Upper lobe of right lung (tissue), 1 donor: ENCODE results near the gene NAALADL2. TPM values are rescaled to one million over a fixed set of nuclear protein-coding genes. Genes with fewer than 3 reads are reported as not detected.
A peak's percentile ranks its signal among the peaks of the same experiment; 100 is the strongest.

Source experiments
- ATAC-seq: fragments of 200-7000 bp; cut with Tn5 transposase; one replicate; pipeline ENCODE4 v1.9.1; 2020; ENCODE audit warnings: mild to moderate bottlenecking, moderate library complexity
- DNase-seq: peaks from one replicate; pipeline ENCODE4 v3.0.0-alpha.2; 2020
- H3K27ac ChIP-seq: fragments of 200-600 bp; one replicate; pipeline ENCODE4 v1.8.0; 2022
- H3K27me3 ChIP-seq: fragments of 200-600 bp; one replicate; pipeline ENCODE4 v1.8.0; 2022; ENCODE audit warnings: mild to moderate bottlenecking
- H3K36me3 ChIP-seq: fragments of 200-600 bp; one replicate; pipeline ENCODE4 v1.8.0; 2022
- H3K4me1 ChIP-seq: fragments of 200-600 bp; one replicate; pipeline ENCODE4 v1.8.0; 2022
- H3K4me3 ChIP-seq: fragments of 200-600 bp; one replicate; pipeline ENCODE4 v1.8.0; 2022; ENCODE audit warnings: mild to moderate bottlenecking
- H3K9me3 ChIP-seq: fragments of 200-600 bp; one replicate; pipeline ENCODE4 v1.8.0; 2022
- intact Hi-C: fragments of 100-400 bp; cut with DNase I; formaldehyde crosslinking; loops from one replicate; pipeline ENCODE4 v1.11.0; 2022
- total RNA-seq: library from RNA; stranded (reverse); fragmentation: NEBNext Ultra II Directional; extraction: Animal tissue kit (Norgen Biotek cat#: 25700); gene quantifications from one replicate; pipeline ENCODE4 v1.2.1, GENCODE V29; 2021
- TF ChIP-seq, protein P1 (sequence below): fragments of 200-600 bp; IDR thresholded peaks from one replicate; pipeline ENCODE4 v1.8.0; 2022; ENCODE audit warnings: antibody characterized with exemption
- donor health status: DM: no; HTN: yes; CAD: no; lungs with severe emphysema.

NAALADL2 gene
- total RNA-seq, 1 donor from 2014 or later = 8.5 TPM

DNA sequence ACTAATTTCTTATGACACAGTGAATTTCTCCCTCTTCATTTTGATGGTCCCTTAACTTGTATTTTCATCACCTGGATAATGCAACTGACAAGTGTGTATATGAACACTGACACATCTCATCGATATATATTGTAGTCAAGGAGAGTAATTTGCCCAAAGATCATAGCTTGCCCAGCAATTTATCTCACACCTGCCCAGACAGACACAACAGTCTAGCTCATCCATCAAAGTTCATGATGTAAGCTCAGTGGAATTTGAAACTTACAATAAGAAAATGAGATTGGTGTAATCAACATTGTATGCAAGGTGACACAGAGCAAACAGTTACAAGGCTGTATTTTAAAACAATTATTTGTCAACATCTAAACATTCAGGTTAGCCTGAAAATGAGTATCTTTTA is 805.8 kb downstream of the NAALADL2 start:
- H3K4me3 ChIP-seq = no peak overlapping the region
- no peak overlapping the region for H3K27ac ChIP-seq
- DNase-seq (no peak), ATAC-seq (no peak)
- H3K9me3 ChIP-seq = no peaks in the 10 kb centered on the region
- no peaks in the 10 kb centered on the region for H3K36me3 ChIP-seq
- H3K27me3 ChIP-seq = no peaks in the 10 kb centered on the region
- intact Hi-C loops = no loop called here
- H3K4me1 ChIP-seq = no peaks in the 10 kb centered on the region
- TF ChIP-seq, protein P1, sequence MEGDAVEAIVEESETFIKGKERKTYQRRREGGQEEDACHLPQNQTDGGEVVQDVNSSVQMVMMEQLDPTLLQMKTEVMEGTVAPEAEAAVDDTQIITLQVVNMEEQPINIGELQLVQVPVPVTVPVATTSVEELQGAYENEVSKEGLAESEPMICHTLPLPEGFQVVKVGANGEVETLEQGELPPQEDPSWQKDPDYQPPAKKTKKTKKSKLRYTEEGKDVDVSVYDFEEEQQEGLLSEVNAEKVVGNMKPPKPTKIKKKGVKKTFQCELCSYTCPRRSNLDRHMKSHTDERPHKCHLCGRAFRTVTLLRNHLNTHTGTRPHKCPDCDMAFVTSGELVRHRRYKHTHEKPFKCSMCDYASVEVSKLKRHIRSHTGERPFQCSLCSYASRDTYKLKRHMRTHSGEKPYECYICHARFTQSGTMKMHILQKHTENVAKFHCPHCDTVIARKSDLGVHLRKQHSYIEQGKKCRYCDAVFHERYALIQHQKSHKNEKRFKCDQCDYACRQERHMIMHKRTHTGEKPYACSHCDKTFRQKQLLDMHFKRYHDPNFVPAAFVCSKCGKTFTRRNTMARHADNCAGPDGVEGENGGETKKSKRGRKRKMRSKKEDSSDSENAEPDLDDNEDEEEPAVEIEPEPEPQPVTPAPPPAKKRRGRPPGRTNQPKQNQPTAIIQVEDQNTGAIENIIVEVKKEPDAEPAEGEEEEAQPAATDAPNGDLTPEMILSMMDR = no peak

DNA sequence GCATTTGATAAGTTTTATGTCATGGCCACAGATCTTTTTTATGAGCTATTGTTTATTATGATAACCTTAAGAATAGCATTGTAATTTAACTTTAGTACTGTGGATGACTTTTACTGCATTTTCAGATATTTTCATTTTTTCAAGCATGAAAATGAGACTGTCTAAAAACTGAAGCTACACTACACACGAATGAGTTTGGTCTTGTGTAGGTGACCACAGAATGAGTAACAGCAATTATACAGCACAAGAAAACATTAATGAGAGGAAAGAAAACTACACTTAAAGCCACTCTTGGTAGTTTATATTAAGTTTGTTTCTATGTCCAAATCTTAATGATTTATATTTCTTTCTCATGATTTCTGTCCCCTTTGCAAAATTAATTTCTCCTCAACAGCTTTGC is 809.2 kb downstream of the NAALADL2 start:
- Histone ChIP-seq H3K4me1 (no peaks in the 10 kb centered on the region), H3K9me3 (no peaks in the 10 kb centered on the region), H3K36me3 (no peaks in the 10 kb centered on the region), H3K27ac (no peak overlapping the region), H3K4me3 (no peak overlapping the region), H3K27me3 (no peaks in the 10 kb centered on the region)
- TF ChIP-seq, protein P1 = no peak
- no peak for ATAC-seq
- no peak for DNase-seq
- intact Hi-C loops = no loop called here

DNA sequence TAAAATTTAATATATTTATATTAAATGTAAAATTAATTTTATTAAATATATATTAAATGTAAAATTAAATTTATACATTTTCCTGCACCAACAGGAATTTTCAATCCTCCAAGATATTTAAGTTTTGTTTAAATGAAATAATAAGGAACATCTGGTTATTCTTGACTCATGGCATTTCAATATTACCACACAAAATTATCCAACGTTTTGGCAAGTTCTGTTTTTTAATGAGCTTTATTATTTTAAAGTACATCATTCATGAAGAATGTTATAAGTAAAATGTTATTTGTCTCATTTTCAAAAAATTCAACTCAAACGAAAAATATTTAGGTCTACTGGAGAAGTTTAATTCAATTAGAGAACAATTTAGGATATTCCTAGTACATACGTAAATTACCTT is 811.4 kb downstream of the NAALADL2 start:
- H3K27ac ChIP-seq = no peak overlapping the region
- no peak overlapping the region for H3K4me3 ChIP-seq
- no peaks in the 10 kb centered on the region for H3K27me3 ChIP-seq
- H3K9me3 ChIP-seq = no peaks in the 10 kb centered on the region
- TF ChIP-seq, protein P1 = no peak
- DNase-seq = no peak
- intact Hi-C loops = no loop called here
- no peaks in the 10 kb centered on the region for H3K4me1 ChIP-seq
- no peak for ATAC-seq
- no peaks in the 10 kb centered on the region for H3K36me3 ChIP-seq

DNA sequence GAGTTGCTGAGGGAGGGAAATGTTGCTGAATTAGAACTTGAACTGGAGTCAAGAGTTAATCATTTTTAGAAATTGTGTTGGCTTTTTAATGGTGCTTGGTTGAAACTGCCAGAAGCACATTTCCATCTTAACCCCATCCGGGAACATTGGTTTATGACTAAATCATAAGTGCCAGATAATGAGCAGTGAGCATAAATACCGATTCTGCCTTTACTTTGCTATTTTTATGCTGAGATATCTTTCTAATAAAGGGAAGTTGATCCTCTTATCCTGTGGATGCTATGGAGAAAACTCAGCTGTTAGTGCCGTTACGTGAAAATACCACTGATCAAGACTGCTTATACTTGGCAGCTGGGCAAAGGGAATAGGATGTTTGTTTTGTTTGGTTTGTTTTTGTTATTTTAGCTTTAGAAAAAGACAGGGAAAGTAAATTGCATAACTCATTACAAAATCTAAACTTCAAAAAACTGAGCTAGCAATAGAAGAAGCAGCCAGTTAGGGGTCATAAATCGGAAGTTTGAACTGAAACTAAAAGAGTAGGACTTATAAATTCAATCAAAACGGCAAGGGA is 813.1 kb downstream of the NAALADL2 start:
- H3K27me3 ChIP-seq = no peaks in the 10 kb centered on the region
- intact Hi-C loops = no loop called here
- peak overlapping the region; percentile 18 for H3K4me3 ChIP-seq
- no peaks in the 10 kb centered on the region for H3K36me3 ChIP-seq
- ATAC-seq = no peak
- TF ChIP-seq, protein P1 = no peak
- DNase-seq = no peak
- H3K4me1 ChIP-seq = no peaks in the 10 kb centered on the region
- no peak overlapping the region for H3K27ac ChIP-seq
- no peaks in the 10 kb centered on the region for H3K9me3 ChIP-seq

DNA sequence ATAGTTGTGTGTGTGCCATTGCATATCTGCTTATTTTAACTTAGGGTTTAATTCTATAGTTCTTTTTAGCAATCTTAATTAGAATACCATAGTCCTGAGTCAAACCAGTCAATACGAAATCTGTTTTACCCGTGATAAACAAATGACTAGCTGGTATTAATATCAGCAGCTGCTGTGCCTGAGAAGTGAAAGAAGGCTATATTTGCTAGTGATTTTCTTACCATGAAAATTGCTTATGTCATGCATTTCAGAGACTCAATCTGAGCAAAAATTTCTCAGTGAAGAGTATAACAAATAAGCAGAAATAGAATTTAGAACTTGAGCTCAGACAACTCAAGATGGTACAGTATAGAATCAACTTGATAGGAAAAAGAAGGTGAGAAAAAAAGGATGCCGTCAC is 820.4 kb downstream of the NAALADL2 start:
- DNase-seq (no peak), ATAC-seq (no peak)
- no peaks in the 10 kb centered on the region for H3K4me1 ChIP-seq
- no peaks in the 10 kb centered on the region for H3K27me3 ChIP-seq
- TF ChIP-seq, protein P1 = no peak
- H3K36me3 ChIP-seq = no peaks in the 10 kb centered on the region
- H3K4me3 ChIP-seq = no peak overlapping the region
- no peak overlapping the region for H3K27ac ChIP-seq
- no peaks in the 10 kb centered on the region for H3K9me3 ChIP-seq
- intact Hi-C loops = no loop called here

DNA sequence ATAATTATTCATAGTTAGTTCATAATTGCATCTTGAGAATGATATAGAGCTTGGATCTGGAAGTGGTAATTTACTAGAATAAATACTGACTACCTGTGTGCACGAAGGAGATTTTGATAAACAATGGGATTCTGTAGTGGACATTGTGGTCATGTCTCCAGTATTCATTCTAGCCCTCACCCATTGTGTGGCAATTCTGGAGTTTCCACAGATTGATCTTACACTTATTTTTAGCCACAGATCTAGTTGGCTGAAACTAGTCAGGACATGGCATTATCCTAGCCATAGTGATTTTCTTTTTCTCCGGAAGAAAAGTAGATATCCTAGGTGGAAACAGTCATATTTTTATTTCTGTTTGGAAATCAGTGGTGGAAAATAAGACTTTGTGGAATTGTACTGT is 833.1 kb downstream of the NAALADL2 start:
- Histone ChIP-seq H3K9me3 (no peaks in the 10 kb centered on the region), H3K27ac (no peak overlapping the region), H3K4me3 (no peak overlapping the region), H3K27me3 (no peaks in the 10 kb centered on the region), H3K36me3 (no peaks in the 10 kb centered on the region), H3K4me1 (no peaks in the 10 kb centered on the region)
- intact Hi-C loops = no loop called here
- ATAC-seq (no peak), DNase-seq (no peak)
- TF ChIP-seq, protein P1 = no peak
